C4-2B (cell line): ENCODE measurements around the gene PDGFC.

ENCODE experiments used
- H3K27ac ChIP-seq: fragments of 450-650 bp; 2 replicates; pipeline ENCODE4 v1.5.1; 2017
- CTCF ChIP-seq: fragments of 450-650 bp; conservative IDR thresholded peaks from 2 replicates; pipeline ENCODE4 v1.5.1; 2017; ENCODE audit warnings: mild to moderate bottlenecking
- ZFX ChIP-seq: fragments of 450-650 bp; IDR thresholded peaks from 2 replicates; pipeline ENCODE4 v1.6.1; 2017

Gene PDGFC

GRCh38 chr4:156729416-156729815, 242.2 kb downstream of the PDGFC start:
- TF ChIP-seq ZFX (no peak), CTCF (no peak)
- no peak overlapping the region for H3K27ac ChIP-seq

DNA sequence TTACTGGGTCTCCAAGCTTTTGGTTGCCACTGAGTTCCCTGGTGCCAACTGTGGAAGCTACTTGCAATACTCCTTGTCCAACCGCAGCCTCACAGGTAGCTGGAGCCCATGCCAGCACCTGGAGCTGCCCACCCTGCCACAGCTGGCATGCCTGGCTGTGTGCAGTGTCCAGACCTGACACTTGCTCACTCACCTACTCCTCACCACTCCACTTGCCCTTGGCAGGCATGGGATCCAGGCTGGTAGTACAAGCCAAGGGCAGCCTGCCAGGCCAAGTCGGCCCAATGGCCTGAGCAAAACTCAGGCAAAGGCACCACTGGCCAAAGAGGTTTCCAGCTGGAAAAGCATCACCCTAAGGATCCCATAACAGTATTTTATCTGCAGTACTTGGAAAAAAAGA, 246.3 kb downstream of the PDGFC start:
- TF ChIP-seq ZFX = no peak
- TF ChIP-seq CTCF = no peak
- no peak overlapping the region for H3K27ac ChIP-seq

DNA sequence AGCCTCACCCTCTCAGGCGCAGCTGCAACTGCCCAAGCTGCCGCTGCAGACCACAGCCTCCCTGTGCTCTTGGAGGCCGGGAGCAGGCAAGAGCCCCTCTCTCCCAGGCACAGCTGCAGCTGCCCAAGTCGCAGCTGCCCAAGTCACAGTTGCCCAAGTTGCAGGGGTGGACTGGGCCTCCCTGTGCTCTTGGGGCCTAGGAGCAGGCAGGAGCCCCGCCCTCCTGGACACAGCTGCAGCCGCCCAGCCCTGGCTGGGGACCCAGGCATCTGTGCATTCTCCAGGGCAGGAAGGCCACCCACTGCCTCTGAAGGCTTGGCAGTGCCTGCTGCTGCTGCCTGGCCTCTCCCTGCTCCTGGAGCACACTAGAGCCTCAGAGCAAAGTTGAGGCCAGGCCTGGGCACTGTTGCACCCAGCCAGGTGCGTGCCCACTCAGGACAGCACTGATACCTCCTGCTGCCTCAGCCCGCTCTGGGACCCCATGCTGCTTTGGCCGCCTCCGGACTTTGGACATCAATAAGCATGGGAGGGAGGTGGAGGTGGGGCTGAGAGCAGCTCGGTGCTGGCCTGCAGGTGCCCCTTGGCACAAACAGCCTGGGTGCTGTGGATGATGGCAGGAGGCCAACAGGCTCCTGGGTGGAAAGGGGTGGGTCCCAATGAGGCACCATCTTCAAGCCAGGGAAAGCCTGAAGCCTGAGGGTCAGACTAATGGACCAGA, 247.5 kb downstream of the PDGFC start:
- no peak overlapping the region for H3K27ac ChIP-seq
- no peak for TF ChIP-seq CTCF
- no peak for TF ChIP-seq ZFX

GRCh38 chr4:156718226-156718625, 253.4 kb downstream of the PDGFC start:
- TF ChIP-seq ZFX (no peak), CTCF (no peak)
- H3K27ac ChIP-seq = no peak overlapping the region

GRCh38 chr4:156711193-156711590, 260.4 kb downstream of the PDGFC start:
- TF ChIP-seq ZFX = no peak
- no peak for TF ChIP-seq CTCF
- H3K27ac ChIP-seq = no peak overlapping the region
